GM18951 (cell line): Measurements from ENCODE around the gene CERCAM.

Source experiments
- POLR2A ChIP-seq: IDR thresholded peaks from 4 replicates; pipeline ENCODE4 v1.6.1; 2011; ENCODE audit warnings: mild to moderate bottlenecking; ENCODE audit not compliant: insufficient read length, insufficient read depth; ENCODE audit errors: extremely low read depth
- in situ Hi-C: fragments of 300-500 bp; cut with MboI; formaldehyde crosslinking; loops from one replicate; pipeline ENCODE4 v1.12.0; 2022; ENCODE audit warnings: low sequenced_read_pairs, mixed read lengths, inconsistent platforms; ENCODE audit not compliant: unreplicated experiment

The CERCAM gene

DNA sequence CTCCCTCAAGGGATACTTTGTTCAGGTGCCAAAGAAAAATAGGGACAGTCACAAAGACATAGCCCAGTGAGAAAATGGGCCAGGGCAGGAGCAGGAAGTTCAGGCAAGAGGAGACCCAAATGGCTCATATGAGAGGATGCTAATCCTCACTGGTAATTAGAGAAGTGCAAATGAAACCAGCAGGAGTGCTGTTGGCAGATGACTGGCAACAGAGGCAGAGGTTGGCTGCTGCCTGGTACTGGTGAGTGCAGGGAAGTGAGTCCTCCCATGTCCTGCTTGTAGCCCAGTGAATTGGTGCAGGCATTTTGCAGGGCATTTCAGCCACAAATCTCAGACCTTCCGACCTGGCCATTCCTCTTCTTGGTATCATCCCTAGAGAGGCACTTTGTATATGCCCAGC, 58.6 kb downstream of the CERCAM start:
- in situ Hi-C loops = no loop called here
- no peak for TF ChIP-seq POLR2A

- no peak for TF ChIP-seq POLR2A
- in situ Hi-C loops = no loop called here
Observed at GRCh38 chr9:128481561-128481960, 60.9 kb downstream of the CERCAM start.

DNA sequence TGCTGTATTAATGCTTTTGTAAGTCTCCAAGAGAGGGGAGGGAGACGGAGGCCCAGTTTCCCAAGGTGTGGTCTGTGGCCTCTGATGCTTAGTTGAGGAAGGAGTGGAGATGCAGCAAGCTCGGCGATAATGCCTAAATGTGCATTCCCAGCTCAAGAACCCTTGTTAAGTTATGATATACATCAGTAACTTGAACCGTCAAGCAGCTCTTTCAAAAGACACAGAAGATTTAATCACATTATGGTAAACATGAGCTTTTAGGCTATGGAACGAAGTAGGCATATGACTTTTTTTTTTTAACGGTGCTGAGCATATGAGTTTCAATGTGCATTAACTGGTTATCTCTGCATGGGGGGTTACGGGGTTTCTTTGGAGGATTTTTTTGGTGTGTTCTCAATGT, 61.5 kb downstream of the CERCAM start:
- in situ Hi-C loops = no loop called here
- TF ChIP-seq POLR2A = no peak

DNA sequence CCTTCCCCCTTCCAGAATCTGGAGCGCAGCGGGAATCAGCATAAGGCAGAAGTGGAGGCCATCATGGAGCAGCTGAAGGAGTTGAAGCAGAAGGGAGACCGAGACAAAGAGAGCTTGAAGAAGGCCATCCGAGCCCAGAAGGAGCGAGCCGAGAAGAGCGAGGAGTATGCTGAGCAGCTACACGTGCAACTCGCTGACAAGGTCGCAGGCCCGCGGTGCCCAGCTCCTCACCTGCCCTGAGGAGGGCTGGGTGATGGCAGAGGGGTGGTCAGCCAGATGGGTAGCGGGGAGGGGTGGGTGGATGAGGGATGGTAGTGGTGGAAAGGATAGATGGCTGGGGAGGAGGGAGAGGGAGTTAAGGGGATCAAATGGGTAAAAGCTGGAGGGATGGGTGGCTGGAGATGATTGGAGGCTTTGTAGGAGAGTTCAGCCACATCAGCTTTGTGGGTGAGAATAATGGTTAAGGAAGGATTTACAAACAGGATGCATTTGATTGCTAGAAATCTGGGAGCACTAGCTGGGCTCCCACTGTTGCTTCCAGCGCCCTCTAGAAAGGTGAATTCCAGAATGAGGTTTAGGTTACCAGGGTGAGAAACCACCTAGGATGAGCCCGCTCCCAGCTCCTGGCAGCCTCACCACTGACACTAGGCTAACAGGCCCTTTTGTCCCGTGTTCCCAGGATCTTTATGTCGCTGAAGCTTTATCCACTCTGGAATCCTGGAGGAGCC, 64.2 kb downstream of the CERCAM start:
- in situ Hi-C loops = no loop called here
- no peak for TF ChIP-seq POLR2A

DNA sequence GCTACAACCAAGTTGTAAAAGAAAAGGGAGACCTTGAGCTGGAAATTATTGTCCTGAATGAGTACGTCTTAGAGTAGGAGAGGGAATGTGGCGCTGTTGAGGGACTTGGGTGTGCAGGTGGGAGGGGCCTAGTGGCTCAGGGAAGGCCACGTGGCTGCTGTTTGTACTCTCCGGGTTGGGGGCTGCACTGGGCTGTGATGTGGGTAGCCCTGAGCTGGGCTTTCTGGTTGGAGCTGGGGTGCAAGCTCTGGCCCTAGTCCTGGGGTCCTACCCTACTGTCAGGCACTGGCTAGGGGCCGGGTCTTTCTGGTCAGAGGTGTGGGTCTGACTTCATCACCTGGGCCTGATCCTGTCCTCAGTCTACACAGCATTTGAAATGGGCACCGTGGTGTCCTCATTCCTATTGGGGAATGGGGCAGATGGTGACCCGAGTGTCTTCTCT, 64.8 kb downstream of the CERCAM start:
- TF ChIP-seq POLR2A = no peak
- in situ Hi-C loops = no loop called here

DNA sequence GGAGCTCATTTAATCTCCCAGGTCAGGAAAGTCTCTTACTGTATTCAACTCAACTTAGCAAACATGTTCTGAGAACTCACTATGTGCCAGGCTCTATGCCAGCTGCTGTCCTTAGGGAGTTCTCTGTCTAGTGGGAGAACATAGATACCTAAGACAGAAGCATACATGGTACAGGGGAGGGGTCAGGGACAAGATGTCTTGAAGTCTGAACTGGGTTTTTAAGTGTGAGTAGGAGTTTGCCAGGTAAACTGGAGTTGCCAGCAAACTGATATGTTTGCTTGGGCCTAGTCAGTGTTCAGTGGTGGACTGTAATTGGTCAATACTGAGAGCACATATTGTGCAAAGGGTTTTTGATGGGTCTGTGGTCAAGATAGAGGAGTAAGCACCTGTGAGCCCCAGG, 65.5 kb downstream of the CERCAM start:
- in situ Hi-C loops = no loop called here
- no peak for TF ChIP-seq POLR2A
